ENCODE results near the gene STAT2.

- TF ChIP-seq CTCF (IDR thresholded peaks at IDR 0.05; ENCODE audit: low read depth, low read length) (no peak), EZH2phosphoT487 (IDR thresholded peaks at IDR 0.05; ENCODE audit: low read depth) (no peak)
Observed at GRCh38 chr12:56311003-56311402, 48.9 kb downstream of the STAT2 start.
